Measurements from ENCODE around the gene C12orf54. TPM values are rescaled to one million over a fixed set of nuclear protein-coding genes. Genes with fewer than 3 reads are reported as not detected.
"Not testable (repeated sequence)": the region's sequence is repeated elsewhere in the genome, so short reads cannot be mapped to it uniquely, and the experiment has no call there.

C12orf54 gene
- total RNA-seq, 1 donor from 2014 or later, result not detected

GRCh38 chr12:48508987-48509386 lies 26.7 kb downstream of the C12orf54 start:
- intact Hi-C loops (cut with micrococcal nuclease), result no loop called here

GRCh38 chr12:48510111-48510510 lies 27.8 kb downstream of the C12orf54 start:
- intact Hi-C loops (cut with micrococcal nuclease), result no loop called here

DNA sequence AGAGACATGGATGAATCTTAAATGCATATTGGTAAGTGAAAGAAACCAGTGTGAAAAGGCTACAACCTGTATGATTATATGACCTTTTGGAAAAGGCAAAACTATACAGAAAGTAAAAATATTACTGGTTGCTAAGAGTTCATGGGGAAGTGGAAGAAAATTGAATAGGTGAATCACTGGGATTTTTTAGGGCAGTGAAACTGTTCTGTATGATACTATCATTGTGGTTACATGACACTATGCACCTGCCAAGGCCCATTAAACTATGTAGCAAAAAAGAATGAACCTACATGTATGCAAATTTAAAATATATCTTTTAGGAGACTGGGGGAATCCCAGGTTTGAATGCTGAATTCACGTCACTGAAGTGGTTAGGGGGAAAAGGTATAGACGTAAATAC lies 30.6 kb downstream of the C12orf54 start:
- intact Hi-C loops (cut with micrococcal nuclease), result no loop called here

GRCh38 chr12:48514728-48515127 lies 32.4 kb downstream of the C12orf54 start:
- intact Hi-C loops (cut with micrococcal nuclease), result no loop called here

- intact Hi-C loops (cut with micrococcal nuclease), result not testable (repeated sequence)
Measured at GRCh38 chr12:48520381-48520780, 38.1 kb downstream of the C12orf54 start.

- intact Hi-C loops (cut with micrococcal nuclease), result no loop called here
Measured at GRCh38 chr12:48525332-48525731, 43.0 kb downstream of the C12orf54 start, which contains the start of gene OR8S1. TSS of gene OR8S1 (plus strand) at chr12:48525632. CDS start at chr12:48525632, 0 bp downstream.

DNA sequence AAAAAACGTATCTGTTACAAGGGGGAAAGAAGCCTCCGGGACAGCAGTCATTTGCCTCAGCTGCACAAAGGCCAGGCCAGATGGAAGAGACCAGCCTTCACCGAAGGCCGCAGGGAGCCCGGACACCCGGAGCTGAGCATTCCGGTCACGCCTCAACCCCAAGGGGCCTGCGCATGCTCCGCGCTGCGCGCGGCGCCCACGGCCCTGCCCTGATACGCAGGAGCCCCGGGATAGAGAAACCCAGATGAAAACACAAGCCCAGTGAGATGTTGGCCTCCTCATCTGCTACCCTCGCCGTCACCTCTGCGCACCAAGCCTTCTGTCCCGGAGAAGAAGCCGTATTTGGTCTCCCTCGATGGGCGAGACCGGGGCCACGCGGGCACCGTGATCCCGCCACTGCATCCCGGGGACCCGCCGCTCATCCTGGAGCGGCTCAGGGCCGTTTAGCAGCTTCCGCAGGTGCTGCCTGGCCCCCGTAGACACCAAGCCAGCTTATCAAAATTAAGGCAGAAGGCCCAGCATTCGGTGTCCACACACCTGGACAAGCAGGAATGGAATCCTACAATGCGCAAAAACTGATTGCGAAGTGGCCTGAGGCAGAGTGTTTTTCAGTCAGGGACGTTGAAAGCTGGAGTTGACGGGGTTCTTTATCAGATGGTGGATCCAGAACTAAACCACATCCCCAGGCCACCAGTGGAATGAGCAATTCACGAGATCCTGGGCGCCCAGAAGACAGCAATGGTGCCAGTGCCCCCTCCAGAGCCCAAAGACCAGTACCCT lies 45.8 kb downstream of the C12orf54 start:
- intact Hi-C loops (cut with micrococcal nuclease), result no loop called here

DNA sequence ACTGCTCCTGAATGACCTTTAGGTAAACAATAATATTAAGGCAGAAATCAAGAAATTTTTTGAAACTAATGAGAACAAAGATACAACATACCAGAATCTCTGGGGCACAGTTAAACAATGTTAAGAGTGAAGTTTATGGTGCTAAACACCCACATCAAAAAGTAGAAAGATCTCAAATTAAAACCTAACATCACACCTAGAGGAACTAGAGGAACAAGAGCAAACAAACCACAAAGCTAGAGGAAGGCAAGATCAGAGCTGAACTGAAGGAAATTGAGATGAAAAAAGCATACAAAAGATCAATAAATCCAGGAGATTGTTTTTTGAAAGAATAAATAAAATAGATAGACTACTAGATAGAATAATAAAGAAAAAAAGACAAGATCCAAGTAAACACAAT lies 50.3 kb downstream of the C12orf54 start:
- intact Hi-C loops (cut with micrococcal nuclease), result no loop called here

- intact Hi-C loops (cut with micrococcal nuclease), result no loop called here
Measured at GRCh38 chr12:48536602-48537001, 54.3 kb downstream of the C12orf54 start.

- intact Hi-C loops (cut with micrococcal nuclease), result loop anchor here (5.0 kb wide), 1 partner anchor 255 kb away; no protein-coding TSS in a partner anchor
Measured at GRCh38 chr12:48542300-48542928, 60.1 kb downstream of the C12orf54 start.

DNA sequence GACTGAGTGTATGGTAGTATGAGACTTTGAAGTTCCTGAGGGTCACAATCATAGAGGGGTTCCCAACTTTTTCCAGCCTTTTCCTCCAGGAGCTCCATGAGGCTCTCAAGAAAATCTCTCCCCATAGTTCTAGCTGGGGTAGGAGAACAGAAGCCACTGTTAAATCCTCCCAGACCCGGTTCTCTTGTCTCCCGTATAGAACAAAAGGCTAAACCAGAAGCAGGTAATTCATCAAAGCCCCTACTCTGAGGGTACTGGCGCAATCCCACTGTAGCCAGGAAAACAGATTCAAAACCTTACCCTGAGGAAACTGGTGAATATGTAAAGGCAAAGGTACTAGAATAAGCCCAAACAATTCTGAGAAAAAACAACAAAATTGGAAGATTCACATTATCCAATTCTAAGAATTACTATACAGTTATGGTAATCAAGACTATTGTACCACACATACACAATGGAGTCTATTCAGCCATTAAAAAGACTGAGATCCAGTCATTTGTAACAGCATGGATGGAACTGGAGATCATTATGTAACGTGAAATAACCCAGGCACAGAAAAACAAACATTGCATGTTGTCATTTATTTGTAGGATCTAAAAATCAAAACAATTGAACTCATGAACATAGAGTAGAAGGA lies 63.7 kb downstream of the C12orf54 start:
- intact Hi-C loops (cut with micrococcal nuclease), result no loop called here

Other genes with a start within 250 kb of the C12orf54 start
- gene ZNF641, start 131.6 kb upstream of the C12orf54 start, total RNA-seq, result 14.2 and 17.2 TPM in 2 replicates
- gene ANP32D, start 9.9 kb upstream of the C12orf54 start, total RNA-seq, result not detected in 2 replicates
- not detected in 2 replicates for gene OR8S1, start 43.1 kb downstream of the C12orf54 start, total RNA-seq
- not detected in 2 replicates for gene LALBA, start 87.5 kb downstream of the C12orf54 start, total RNA-seq
- gene KANSL2, start 199.7 kb downstream of the C12orf54 start, total RNA-seq, result 42.0 and 47.4 TPM in 2 replicates
- gene CCNT1, start 234.2 kb downstream of the C12orf54 start, total RNA-seq, result 53.8 and 56.1 TPM in 2 replicates